HepG2 (cell line): ENCODE measurements around the gene DCC. TPM values are rescaled to one million over a fixed set of nuclear protein-coding genes. Genes with fewer than 3 reads are reported as not detected.

Source experiments
- CHD4 ChIP-seq: fragments of 200-600 bp; sonication (generic); IDR thresholded peaks from 2 replicates; pipeline ENCODE4 v1.7.0; 2017; ENCODE audit warnings: mild to moderate bottlenecking, low read length, borderline replicate concordance
- CSRNP1 ChIP-seq: sonication (generic); formaldehyde crosslinking; IDR thresholded peaks from 2 replicates; pipeline ENCODE4 v1.8.1; 2023; ENCODE audit warnings: mild to moderate bottlenecking, missing genetic modification reagents
- E2F1 ChIP-seq: sonication (generic); formaldehyde crosslinking; IDR thresholded peaks from 2 replicates; pipeline ENCODE4 v1.5.0; 2020; ENCODE audit warnings: missing genetic modification reagents
- POLR2G ChIP-seq: fragments of 200-400 bp; formaldehyde crosslinking; IDR thresholded peaks from 2 replicates; pipeline ENCODE4 v1.6.1; 2018; ENCODE audit warnings: mild to moderate bottlenecking, low read depth, low read length, moderate library complexity
- REST ChIP-seq, 2 experiments: IDR thresholded peaks; 2 replicates each; pipeline ENCODE4 v1.6.1; 2011 to 2012; ENCODE audit warnings: low read length in 2 of 2, borderline replicate concordance in 1 of 2, low read depth in 1 of 2, mild to moderate bottlenecking in 1 of 2, moderate library complexity in 1 of 2
- TBX3 ChIP-seq: fragments of 450-650 bp; IDR thresholded peaks from 2 replicates; pipeline ENCODE4 v1.6.1; 2017; ENCODE audit warnings: antibody characterized with exemption, mild to moderate bottlenecking, inconsistent platforms, borderline replicate concordance
- ZFP1 ChIP-seq: IDR thresholded peaks from 2 replicates; pipeline ENCODE4 v1.6.1; 2016
- ZNF205 ChIP-seq: IDR thresholded peaks from 2 replicates; pipeline ENCODE4 v1.6.1; 2018; ENCODE audit warnings: missing biosample characterization, missing genetic modification reagents
- polyA plus RNA-seq, 8 experiments: library from polyadenylated mRNA; depleted of rRNA in 3 of 8; stranded (reverse) in 7 of 8; unstranded in 1 of 8; fragments of >200 nt; fragmentation: Illumina TruSeq in 4 of 8; extraction: Trizol in 4 of 8; gene quantifications; 2 replicates each; pipeline versions ENCODE4 v1.2.1 to v1.2.3, GENCODE V29; 2011 to 2016; ENCODE audit warnings: low read depth in 4 of 8, missing spikeins in 1 of 8, mixed read lengths in 1 of 8; ENCODE audit not compliant: insufficient read depth in 1 of 8
- total RNA-seq, 5 experiments: library from RNA; depleted of rRNA; stranded (reverse); fragments of >200 nt; fragmentation: Illumina TruSeq; extraction: Trizol; gene quantifications; 2 replicates each; pipeline ENCODE4 v1.2.3, GENCODE V29; 2016; ENCODE audit warnings: low read depth in 1 of 5

DCC gene
- total and polyA plus RNA-seq, 2 of the 13 experiments (the other 11 are each of a cell fraction or from before 2014, with no cell fraction given): not detected

- TF ChIP-seq CSRNP1 (CRISPR knock-in tag) (no peak), E2F1 (CRISPR knock-in tag) (no peak), TBX3 (no peak), CHD4 (no peak), POLR2G (no peak), ZFP1 (CRISPR knock-in tag) (no peak), REST (IDR thresholded peaks at IDR 0.05; ENCODE audit: borderline replicate concordance in 1 of 2, low read depth in 1 of 2, low read length in 2 of 2) (no peak), ZNF205 (no peak)
- TF ChIP-seq, all 625 proteins: peak for 0
Observed at GRCh38 chr18:52766002-52766545, 426.1 kb downstream of the DCC start (continued).
